Astrocyte (in vitro differentiated cells and primary cell): Measurements from ENCODE around the gene KRTAP5-10. TPM values are rescaled to one million over a fixed set of nuclear protein-coding genes. Genes with fewer than 3 reads are reported as not detected.
"Not testable (repeated sequence)": the region's sequence is repeated elsewhere in the genome, so short reads cannot be mapped to it uniquely, and the experiment has no call there.

Experiments used
- DNase-seq: peaks from one replicate; pipeline ENCODE4 v3.0.0-alpha.2; 2010; ENCODE audit warnings: low read depth
- FAIRE-seq: peaks from 2 replicates; lab custom pipeline; 2011; peaks lifted over from hg19 to GRCh38; lab: Jason Lieb, UNC
- H2AFZ ChIP-seq: 2 replicates; pipeline ENCODE4 v1.6.0; 2012; ENCODE audit warnings: low read depth, low read length, inconsistent platforms
- H3K27ac ChIP-seq: 2 replicates; pipeline ENCODE4 v1.5.1; 2011; ENCODE audit warnings: low read depth, low read length, inconsistent platforms
- H3K27me3 ChIP-seq: 2 replicates; pipeline ENCODE4 v1.6.0; 2011; ENCODE audit warnings: low read length, inconsistent platforms; ENCODE audit not compliant: insufficient read depth
- H3K36me3 ChIP-seq: 2 replicates; pipeline ENCODE4 v1.5.1; 2011; ENCODE audit warnings: low read length, inconsistent platforms; ENCODE audit not compliant: insufficient read depth
- H3K4me1 ChIP-seq: 2 replicates; pipeline ENCODE4 v1.5.1; 2011; ENCODE audit warnings: low read length, inconsistent platforms; ENCODE audit not compliant: insufficient read depth
- H3K4me2 ChIP-seq: 2 replicates; pipeline ENCODE4 v1.6.0; 2012; ENCODE audit warnings: low read length, inconsistent platforms
- H3K4me3 ChIP-seq: 2 replicates; pipeline ENCODE4 v1.5.1; 2011; ENCODE audit warnings: low read depth, mild to moderate bottlenecking, low read length, inconsistent platforms; ENCODE audit not compliant: insufficient read depth
- H3K79me2 ChIP-seq: 2 replicates; pipeline ENCODE4 v1.6.0; 2012; ENCODE audit warnings: mild to moderate bottlenecking, low read length, inconsistent platforms; ENCODE audit not compliant: insufficient read depth
- H3K9ac ChIP-seq: 2 replicates; pipeline ENCODE4 v1.6.0; 2012; ENCODE audit warnings: mild to moderate bottlenecking, low read length, inconsistent platforms
- H3K9me3 ChIP-seq: 2 replicates; pipeline ENCODE4 v1.5.1; 2012; ENCODE audit warnings: low read depth, mild to moderate bottlenecking, low read length, inconsistent platforms; ENCODE audit not compliant: insufficient read depth
- H4K20me1 ChIP-seq: 2 replicates; pipeline ENCODE4 v1.6.0; 2012; ENCODE audit warnings: low read length, inconsistent platforms; ENCODE audit not compliant: insufficient read depth
- H3K27ac Mint-ChIP-seq: one replicate; pipeline ENCODE4 v1.8.0; 2021; ENCODE audit warnings: mild to moderate bottlenecking, mixed read lengths; ENCODE audit not compliant: unreplicated experiment
- H3K27me3 Mint-ChIP-seq: one replicate; pipeline ENCODE4 v1.8.0; 2021; ENCODE audit warnings: low read depth, mixed read lengths; ENCODE audit not compliant: unreplicated experiment
- H3K36me3 Mint-ChIP-seq: one replicate; pipeline ENCODE4 v1.8.0; 2021; ENCODE audit warnings: low read depth, mixed read lengths; ENCODE audit not compliant: unreplicated experiment
- H3K4me1 Mint-ChIP-seq: one replicate; pipeline ENCODE4 v1.8.0; 2021; ENCODE audit warnings: low read depth, mixed read lengths; ENCODE audit not compliant: unreplicated experiment
- H3K4me3 Mint-ChIP-seq: one replicate; pipeline ENCODE4 v1.8.0; 2021; ENCODE audit warnings: mild to moderate bottlenecking, moderate library complexity, mixed read lengths; ENCODE audit not compliant: unreplicated experiment
- H3K9me3 Mint-ChIP-seq: one replicate; pipeline ENCODE4 v1.8.0; 2021; ENCODE audit warnings: mild to moderate bottlenecking, mixed read lengths; ENCODE audit not compliant: unreplicated experiment
- CTCF ChIP-seq: IDR thresholded peaks from 2 replicates; pipeline ENCODE4 v1.5.1; 2011; ENCODE audit warnings: low read depth, mild to moderate bottlenecking, inconsistent platforms, low read length, moderate library complexity; ENCODE audit not compliant: insufficient read depth
- EZH2 ChIP-seq: IDR thresholded peaks from 2 replicates; pipeline ENCODE4 v1.6.1; 2012; ENCODE audit warnings: mild to moderate bottlenecking, low read length, inconsistent platforms; ENCODE audit not compliant: insufficient read depth
- total RNA-seq: library from RNA; stranded (reverse); gene quantifications from 2 replicates; pipeline ENCODE4 v1.2.1, GENCODE V29; 2021

KRTAP5-10 gene
- total RNA-seq, 1 donor from 2014 or later, result not detected

- Mint-ChIP-seq H3K9me3 (peaks cover 8% of the 10 kb centered on the region), H3K4me3 (no peak overlapping the region), H3K36me3 (peaks cover 5% of the 10 kb centered on the region), H3K27ac (no peak overlapping the region), H3K4me1 (no peaks in the 10 kb centered on the region), H3K27me3 (peaks cover 42% of the 10 kb centered on the region)
- DNase-seq, result no peak
- Histone ChIP-seq H3K9ac (no peak overlapping the region), H3K4me3 (no peak overlapping the region), H3K27ac (no peak overlapping the region), H3K36me3 (no peaks in the 10 kb centered on the region), H4K20me1 (no peaks in the 10 kb centered on the region), H3K27me3 (no peaks in the 10 kb centered on the region), H3K79me2 (no peaks in the 10 kb centered on the region), H3K4me1 (no peaks in the 10 kb centered on the region), H3K9me3 (no peaks in the 10 kb centered on the region), H3K4me2 (no peak overlapping the region), H2AFZ (no peak overlapping the region)
- no peak for FAIRE-seq
- no peak for TF ChIP-seq CTCF
- no peak for TF ChIP-seq EZH2
Observed at GRCh38 chr11:71527576-71528210, 37.7 kb upstream of the KRTAP5-10 start.

DNA sequence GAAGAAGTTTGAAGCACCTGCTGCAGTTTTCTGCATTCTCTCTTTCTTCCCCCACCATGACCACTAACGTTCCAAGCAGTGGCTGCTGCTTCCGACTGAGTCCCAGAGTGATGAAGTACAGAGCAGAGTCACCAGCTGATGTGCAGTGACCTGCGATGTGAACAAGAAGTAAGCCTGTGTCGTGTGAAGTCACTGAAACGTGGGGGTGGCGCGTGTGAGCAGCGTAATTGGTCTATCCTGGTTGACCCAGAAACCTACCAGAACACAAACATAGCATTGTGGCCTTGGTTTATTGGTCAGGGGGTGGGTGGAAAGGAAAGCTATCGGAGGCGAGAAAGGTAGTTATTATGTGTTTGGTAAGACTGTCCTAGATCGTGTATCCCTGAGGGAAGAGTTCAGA, 34.8 kb upstream of the KRTAP5-10 start:
- Histone ChIP-seq H4K20me1 (no peaks in the 10 kb centered on the region), H3K36me3 (no peaks in the 10 kb centered on the region), H2AFZ (no peak overlapping the region), H3K79me2 (no peaks in the 10 kb centered on the region), H3K9ac (no peak overlapping the region), H3K4me1 (no peaks in the 10 kb centered on the region), H3K27ac (no peak overlapping the region), H3K9me3 (no peaks in the 10 kb centered on the region), H3K27me3 (no peaks in the 10 kb centered on the region), H3K4me2 (no peak overlapping the region), H3K4me3 (no peak overlapping the region)
- DNase-seq (no peak), FAIRE-seq (no peak)
- Mint-ChIP-seq H3K9me3 (peaks cover 6% of the 10 kb centered on the region), H3K27ac (no peak overlapping the region), H3K36me3 (peaks cover 5% of the 10 kb centered on the region), H3K4me1 (no peaks in the 10 kb centered on the region), H3K27me3 (peaks cover 39% of the 10 kb centered on the region), H3K4me3 (no peak overlapping the region)
- TF ChIP-seq CTCF (no peak), EZH2 (no peak)

DNA sequence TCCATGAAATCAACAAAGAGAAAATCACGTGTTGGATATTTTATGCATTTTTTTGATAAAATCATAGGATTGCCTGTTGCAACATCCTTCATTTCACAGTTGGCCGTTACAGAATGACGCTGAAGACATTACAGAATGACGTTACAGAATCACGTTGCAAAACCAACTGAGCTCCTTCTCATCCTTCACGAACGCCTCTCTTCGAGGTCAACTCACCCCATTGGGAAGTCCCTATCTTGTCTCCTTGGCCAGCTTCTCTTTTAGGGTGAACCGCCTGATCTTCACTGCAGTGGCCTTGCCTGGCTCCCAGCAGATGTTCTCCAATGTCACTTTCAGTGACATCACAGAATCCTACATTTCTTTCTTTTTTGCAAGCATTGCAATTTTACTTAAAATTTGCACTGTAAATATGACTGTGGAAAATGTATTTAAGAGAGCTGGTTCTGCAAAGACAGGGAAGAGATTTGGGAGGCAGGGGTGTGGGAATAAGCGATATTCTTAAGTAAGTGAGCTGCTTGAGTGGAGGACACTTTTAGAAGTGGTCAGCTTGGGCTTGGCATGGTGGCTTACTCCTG, 33.2 kb upstream of the KRTAP5-10 start:
- FAIRE-seq, result no peak
- no peak overlapping the region for H3K9ac ChIP-seq
- no peak for TF ChIP-seq CTCF
- TF ChIP-seq EZH2, result no peak
- no peaks in the 10 kb centered on the region for H3K9me3 ChIP-seq
- no peaks in the 10 kb centered on the region for H3K4me1 ChIP-seq
- DNase-seq, result no peak
- H3K4me2 ChIP-seq, result no peak overlapping the region
- H3K79me2 ChIP-seq, result no peaks in the 10 kb centered on the region
- Mint-ChIP-seq H3K4me3 (no peak overlapping the region), H3K36me3 (peaks cover 2% of the 10 kb centered on the region), H3K27ac (no peak overlapping the region), H3K9me3 (peaks cover 6% of the 10 kb centered on the region), H3K4me1 (no peaks in the 10 kb centered on the region), H3K27me3 (peaks cover 31% of the 10 kb centered on the region)
- no peaks in the 10 kb centered on the region for H3K36me3 ChIP-seq
- H3K4me3 ChIP-seq, result no peak overlapping the region
- no peaks in the 10 kb centered on the region for H4K20me1 ChIP-seq
- no peak overlapping the region for H2AFZ ChIP-seq
- H3K27me3 ChIP-seq, result no peaks in the 10 kb centered on the region
- no peak overlapping the region for H3K27ac ChIP-seq

DNA sequence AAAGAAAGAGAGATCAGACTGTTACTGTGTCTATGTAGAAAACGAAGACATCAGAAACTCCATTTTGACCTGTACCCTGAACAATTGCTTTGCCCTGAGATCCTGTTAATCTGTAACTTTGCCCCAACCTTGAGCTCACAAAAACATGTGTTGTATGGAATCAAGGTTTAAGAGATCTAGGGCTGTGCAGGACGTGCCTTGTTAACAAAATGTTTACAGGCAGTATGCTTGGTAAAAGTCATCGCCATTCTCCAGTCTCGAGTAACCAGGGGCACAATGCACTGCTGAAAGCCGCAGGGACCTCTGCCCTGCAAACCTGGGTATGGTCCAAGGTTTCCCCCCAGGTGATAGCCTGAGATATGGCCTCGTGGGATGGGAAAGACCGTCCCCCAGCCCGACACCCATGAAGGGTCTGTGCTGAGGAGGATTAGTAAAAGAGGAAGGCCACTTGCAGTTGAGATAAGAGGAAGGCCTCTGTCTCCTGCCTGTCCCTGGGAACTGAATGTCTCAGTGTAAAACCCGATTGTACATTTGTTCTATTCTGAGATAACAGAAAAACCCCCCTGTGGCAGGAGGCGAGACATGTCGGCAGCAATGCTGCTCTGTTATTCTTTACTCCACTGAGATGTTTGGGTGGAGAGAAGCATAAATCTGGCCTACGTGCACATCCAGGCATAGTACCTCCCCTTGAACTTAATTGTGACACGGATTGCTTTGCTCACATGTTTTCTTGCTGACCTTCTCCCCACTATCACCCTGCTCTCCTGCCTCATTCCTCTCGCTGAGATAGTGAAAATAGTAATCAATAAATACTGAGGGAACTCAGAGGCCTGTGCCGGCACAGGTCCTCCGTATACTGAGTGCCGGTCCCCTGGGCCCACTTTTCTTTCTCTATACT, 30.4 kb upstream of the KRTAP5-10 start:
- not testable (repeated sequence) for DNase-seq, FAIRE-seq, H3K4me1 ChIP-seq, H3K27ac Mint-ChIP-seq, H2AFZ ChIP-seq, H3K36me3 Mint-ChIP-seq, H3K4me2 ChIP-seq, H3K9me3 ChIP-seq, H3K36me3 ChIP-seq, H3K4me3 Mint-ChIP-seq, H3K79me2 ChIP-seq, H3K27me3 ChIP-seq, H4K20me1 ChIP-seq, H3K27ac ChIP-seq, H3K9me3 Mint-ChIP-seq, H3K9ac ChIP-seq, H3K4me3 ChIP-seq, H3K4me1 Mint-ChIP-seq
- peaks cover 18% of the 10 kb centered on the region for H3K27me3 Mint-ChIP-seq
